K562 (cell line): ENCODE results near the gene SDSL. TPM values are rescaled to one million over a fixed set of nuclear protein-coding genes. Genes with fewer than 3 reads are reported as not detected.

Experiments
- ARHGAP35 ChIP-seq: fragments of 450-650 bp; IDR thresholded peaks from 2 replicates; pipeline ENCODE4 v1.6.1; 2018; ENCODE audit not compliant: partially characterized antibody
- CBFA2T2 ChIP-seq: fragments of 450-650 bp; conservative IDR thresholded peaks from 2 replicates; pipeline ENCODE4 v1.6.1; 2017; ENCODE audit warnings: mild to moderate bottlenecking
- CHD1 ChIP-seq: fragments of 200-600 bp; sonication (generic); IDR thresholded peaks from one replicate; pipeline ENCODE4 v1.6.1; 2012; ENCODE audit warnings: mild to moderate bottlenecking, moderate library complexity, low read length, inconsistent platforms
- HDAC3 ChIP-seq: fragments of 450-650 bp; IDR thresholded peaks from 2 replicates; pipeline ENCODE4 v1.6.1; 2018; ENCODE audit warnings: borderline replicate concordance, mild to moderate bottlenecking, moderate library complexity; ENCODE audit not compliant: partially characterized antibody
- HES1 ChIP-seq: fragments of 450-650 bp; IDR thresholded peaks from 2 replicates; pipeline ENCODE4 v1.6.1; 2016; ENCODE audit warnings: low read depth, mild to moderate bottlenecking, moderate library complexity
- HMGN3 ChIP-seq: IDR thresholded peaks from 2 replicates; pipeline ENCODE4 v1.6.1; 2011; ENCODE audit warnings: borderline replicate concordance, low read depth, mild to moderate bottlenecking, mixed read lengths, low read length; ENCODE audit not compliant: insufficient read length; ENCODE audit errors: extremely low read depth
- HNRNPH1 ChIP-seq: fragments of 200-400 bp; formaldehyde crosslinking; optimal IDR thresholded peaks from 2 replicates; pipeline ENCODE3; 2017; ENCODE audit warnings: low read depth, mild to moderate bottlenecking, low read length, moderate library complexity
- L3MBTL2 ChIP-seq: fragments of 450-650 bp; IDR thresholded peaks from 2 replicates; pipeline ENCODE4 v1.6.1; 2016; ENCODE audit warnings: mild to moderate bottlenecking, moderate library complexity
- MCM3 ChIP-seq: fragments of 450-650 bp; IDR thresholded peaks from 2 replicates; pipeline ENCODE4 v1.6.1; 2016
- PHF8 ChIP-seq: fragments of 200-600 bp; sonication (generic); IDR thresholded peaks from 2 replicates; pipeline ENCODE4 v1.6.1; 2012; ENCODE audit warnings: mixed run types, mild to moderate bottlenecking, inconsistent platforms, low read length, moderate library complexity, borderline replicate concordance
- POU5F1 ChIP-seq: fragments of 150-350 bp; IDR thresholded peaks from 2 replicates; pipeline ENCODE4 v1.6.1; 2014; ENCODE audit warnings: borderline replicate concordance, low read length, low read depth, mild to moderate bottlenecking; ENCODE audit not compliant: partially characterized antibody
- STAT5A ChIP-seq: IDR thresholded peaks from 2 replicates; pipeline ENCODE4 v1.6.1; 2012; ENCODE audit warnings: low read length, inconsistent platforms, borderline replicate concordance
- TFAP4 ChIP-seq: sonication (generic); formaldehyde crosslinking; IDR thresholded peaks from 2 replicates; pipeline ENCODE4 v1.8.0; 2022; ENCODE audit warnings: missing genetic modification reagents, mild to moderate bottlenecking, moderate library complexity, borderline replicate concordance
- ZNF318 ChIP-seq, 2 experiments: fragments of 450-650 bp; IDR thresholded peaks; 2 replicates each; pipeline ENCODE4 v1.6.1; 2016; ENCODE audit warnings: mild to moderate bottlenecking in 2 of 2, borderline replicate concordance in 1 of 2, low read depth in 1 of 2, moderate library complexity in 1 of 2
- ZNF740 ChIP-seq, 3 experiments: fragments of 200-800 bp in 1 of 3; sonication (Bioruptor generic) in 1 of 3; sonication (generic) in 1 of 3; formaldehyde crosslinking in 1 of 3; IDR thresholded peaks; 2 replicates each; pipeline versions ENCODE4 v1.6.1 to v1.8.0; 2016 to 2022; ENCODE audit warnings: mild to moderate bottlenecking in 2 of 3, missing compliant biosample characterization in 2 of 3, missing genetic modification characterization in 2 of 3, missing genetic modification reagents in 1 of 3
- polyA plus RNA-seq, 8 experiments: library from polyadenylated mRNA; depleted of rRNA in 4 of 8; stranded (reverse) in 5 of 8; unstranded in 3 of 8; fragments of >200 nt; fragmentation: Nextera tagmentation in 2 of 8; fragmentation: Illumina TruSeq in 1 of 8; extraction: Ambion mirVana in 2 of 8; extraction: Trizol in 1 of 8; gene quantifications; 2 replicates each; pipeline versions ENCODE4 v1.2.1 to v1.2.3, GENCODE V29; 2011 to 2014; ENCODE audit warnings: inconsistent platforms in 1 of 8, missing spikeins in 1 of 8
- total RNA-seq, 7 experiments: library from RNA; depleted of rRNA in 6 of 7; stranded (reverse); fragments of >200 nt in 6 of 7; fragmentation: Illumina TruSeq in 2 of 7; extraction: Trizol in 2 of 7; gene quantifications; 2 replicates each; pipeline versions ENCODE4 v1.2.1 to v1.2.3, GENCODE V29; 2011 to 2021; ENCODE audit warnings: low replicate concordance in 1 of 7

SDSL gene
- total and polyA plus RNA-seq, 9 of the 15 experiments (the other 6 are each of a cell fraction or from before 2014, with no cell fraction given) = 0.31 to 11.0 (median 7.4) TPM

- TF ChIP-seq HES1 = no peak
- no peak for TF ChIP-seq CBFA2T2
- TF ChIP-seq ARHGAP35 = no peak
- TF ChIP-seq STAT5A = no peak
- TF ChIP-seq MCM3 = no peak
- no peak for TF ChIP-seq ZNF318 (IDR thresholded peaks at IDR 0.05; ENCODE audit: borderline replicate concordance in 1 of 2, low read depth in 1 of 2)
- TF ChIP-seq ZNF740 (CRISPR knock-in tag; IDR thresholded peaks at IDR 0.05) = no peak
- no peak for TF ChIP-seq ZNF740 (tag; IDR thresholded peaks at IDR 0.05)
- TF ChIP-seq HDAC3 = no peak
- TF ChIP-seq HMGN3 = no peak
- no peak for TF ChIP-seq HNRNPH1
- peak; percentile 81 for TF ChIP-seq TFAP4 (CRISPR knock-in tag)
- TF ChIP-seq L3MBTL2 = peak; percentile 48
- TF ChIP-seq POU5F1 = no peak
- peak; percentile 46 for TF ChIP-seq CHD1
- TF ChIP-seq PHF8 = peak; percentile 40; the same call in 1 of the 2 replicates
Measured at GRCh38 chr12:113467502-113468364, 45.6 kb downstream of the SDSL start (continued).
